GM18505 (cell line): ENCODE results near the gene ERBB4.

Experiments used
- ATAC-seq: cut with Tn5 transposase; IDR thresholded peaks from one replicate; pipeline ENCODE4 v1.9.1; 2021; ENCODE audit not compliant: unreplicated experiment
- POLR2A ChIP-seq: IDR thresholded peaks from 4 replicates; pipeline ENCODE4 v1.6.1; 2011; ENCODE audit warnings: borderline replicate concordance; ENCODE audit not compliant: insufficient read depth, insufficient read length; ENCODE audit errors: extremely low read depth

The ERBB4 gene

GRCh38 chr2:211879323-211879722 is 659.3 kb downstream of the ERBB4 start:
- ATAC-seq: no peak
- no peak for TF ChIP-seq POLR2A

GRCh38 chr2:211877061-211877460 is 661.5 kb downstream of the ERBB4 start:
- TF ChIP-seq POLR2A: no peak
- ATAC-seq: no peak

- TF ChIP-seq POLR2A: no peak
- no peak for ATAC-seq
Observed at GRCh38 chr2:211875488-211875887, 663.1 kb downstream of the ERBB4 start.

- no peak for ATAC-seq
- no peak for TF ChIP-seq POLR2A
Observed at GRCh38 chr2:211868996-211869533, 669.5 kb downstream of the ERBB4 start.

- ATAC-seq: peak; percentile 98
- no peak for TF ChIP-seq POLR2A
Observed at GRCh38 chr2:211867845-211868451, 670.7 kb downstream of the ERBB4 start.

- no peak for ATAC-seq
- no peak for TF ChIP-seq POLR2A
Observed at GRCh38 chr2:211864328-211864727, 674.3 kb downstream of the ERBB4 start.

GRCh38 chr2:211860224-211860623 is 678.4 kb downstream of the ERBB4 start:
- ATAC-seq: no peak
- no peak for TF ChIP-seq POLR2A

- ATAC-seq: no peak
- TF ChIP-seq POLR2A: no peak
Observed at GRCh38 chr2:211854832-211855231, 683.8 kb downstream of the ERBB4 start.

- ATAC-seq: no peak
- no peak for TF ChIP-seq POLR2A
Observed at GRCh38 chr2:211846714-211847113, 691.9 kb downstream of the ERBB4 start.

GRCh38 chr2:211846036-211846400 is 692.6 kb downstream of the ERBB4 start:
- no peak for ATAC-seq
- no peak for TF ChIP-seq POLR2A

- ATAC-seq: no peak
- TF ChIP-seq POLR2A: no peak
Observed at GRCh38 chr2:211845338-211846035, 693.1 kb downstream of the ERBB4 start.

GRCh38 chr2:211837706-211838105 is 700.9 kb downstream of the ERBB4 start:
- no peak for ATAC-seq
- no peak for TF ChIP-seq POLR2A

- no peak for ATAC-seq
- no peak for TF ChIP-seq POLR2A
Observed at GRCh38 chr2:211837206-211837605, 701.4 kb downstream of the ERBB4 start.

- no peak for ATAC-seq
- TF ChIP-seq POLR2A: no peak
Observed at GRCh38 chr2:211836409-211836808, 702.2 kb downstream of the ERBB4 start.

GRCh38 chr2:211835695-211836094 is 702.9 kb downstream of the ERBB4 start:
- no peak for ATAC-seq

GRCh38 chr2:211833582-211834279 is 704.9 kb downstream of the ERBB4 start:
- no peak for ATAC-seq
- TF ChIP-seq POLR2A: no peak

More at GRCh38 chr2:211835695-211836094, 702.9 kb downstream of the ERBB4 start:
- no peak for TF ChIP-seq POLR2A
